A673 (cell line): ENCODE results near the gene CELSR1. TPM values are rescaled to one million over a fixed set of nuclear protein-coding genes. Genes with fewer than 3 reads are reported as not detected.

ENCODE experiments used
- BruUV-seq: library from RNA; stranded (reverse); fragments of 400-500 nt; replicated peaks from 2 replicates; lab custom pipeline; 2021; lab: Mats Ljungman, UMichigan
- CTCF ChIA-PET: fragments of 300-600 bp; sonication (Branson Sonifier 250); formaldehyde crosslinking; loops from one replicate; lab custom pipeline; 2022; ENCODE audit warnings: antibody characterized with exemption; lab: Charles Lee
- POLR2A ChIA-PET: fragments of 300-600 bp; sonication (Branson Sonifier 250); formaldehyde crosslinking; loops from one replicate; lab custom pipeline; 2022; ENCODE audit warnings: antibody characterized with exemption; ENCODE audit not compliant: low non-redundant PET; lab: Charles Lee
- DNase-seq: peaks from one replicate; pipeline ENCODE4 v3.0.0-alpha.2; 2015; ENCODE audit warnings: low spot score
- H3K27ac ChIP-seq: fragments of 200-600 bp; sonication (generic); 2 replicates; pipeline ENCODE4 v1.5.1; 2016; ENCODE audit warnings: mixed run types, low read depth, mild to moderate bottlenecking, mixed read lengths, antibody characterized with exemption, low read length; ENCODE audit not compliant: poor library complexity, severe bottlenecking
- H3K27me3 ChIP-seq: fragments of 200-600 bp; sonication (generic); replicated peaks from 2 replicates; pipeline ENCODE4 v1.6.1; 2017; ENCODE audit warnings: mixed run types, low read depth, mild to moderate bottlenecking, mixed read lengths, antibody characterized with exemption, low read length; ENCODE audit not compliant: insufficient read depth, poor library complexity
- H3K36me3 ChIP-seq: fragments of 200-600 bp; sonication (generic); 2 replicates; pipeline ENCODE4 v1.6.1; 2016; ENCODE audit warnings: mixed run types, mild to moderate bottlenecking, mixed read lengths, antibody characterized with exemption, low read length; ENCODE audit not compliant: insufficient read depth, poor library complexity, severe bottlenecking
- H3K4me1 ChIP-seq: fragments of 200-600 bp; sonication (generic); 2 replicates; pipeline ENCODE4 v1.6.1; 2017; ENCODE audit warnings: mixed run types, mild to moderate bottlenecking, mixed read lengths, antibody characterized with exemption, low read length; ENCODE audit not compliant: insufficient read depth, poor library complexity, severe bottlenecking
- H3K4me3 ChIP-seq: fragments of 200-600 bp; sonication (generic); 2 replicates; pipeline ENCODE4 v1.5.1; 2016; ENCODE audit warnings: low read depth, mixed run types, mild to moderate bottlenecking, mixed read lengths, low read length; ENCODE audit not compliant: poor library complexity, severe bottlenecking
- H3K9me3 ChIP-seq: fragments of 200-600 bp; sonication (generic); 2 replicates; pipeline ENCODE4 v1.6.1; 2016; ENCODE audit warnings: mixed run types, low read depth, mild to moderate bottlenecking, mixed read lengths, antibody characterized with exemption, low read length; ENCODE audit not compliant: poor library complexity, severe bottlenecking
- CTCF ChIP-seq: fragments of 300-800, 200-600 bp; sonication (generic); conservative IDR thresholded peaks from 2 replicates; pipeline ENCODE4 v1.5.1; 2017; ENCODE audit warnings: low read depth, mild to moderate bottlenecking, antibody characterized with exemption, low read length, moderate library complexity, mixed read lengths
- EZH2 ChIP-seq: fragments of 200-600 bp; sonication (generic); IDR thresholded peaks from 2 replicates; pipeline ENCODE4 v1.6.1; 2017; ENCODE audit warnings: borderline replicate concordance, low read depth, mild to moderate bottlenecking, mixed read lengths, antibody characterized with exemption, low read length; ENCODE audit not compliant: poor library complexity, severe bottlenecking
- intact Hi-C: fragments of 100-400 bp; cut with micrococcal nuclease; formaldehyde crosslinking; loops from one replicate; pipeline ENCODE4 v1.10.0; 2022; ENCODE audit not compliant: unreplicated experiment
- total RNA-seq: library from RNA; stranded (reverse); gene quantifications from 2 replicates; pipeline ENCODE4 v1.2.3, GENCODE V29; 2021

The CELSR1 gene
- total RNA-seq, 1 experiment from 2014 or later: 2.3 TPM

- H3K27me3 ChIP-seq: no peaks in the 10 kb centered on the region
- no TSS peak for BruUV-seq
- H3K27ac ChIP-seq: no peak overlapping the region
- ChIA-PET CTCF (no interaction called here), POLR2A (no interaction called here)
- no peak overlapping the region for H3K4me3 ChIP-seq
- H3K9me3 ChIP-seq: no peaks in the 10 kb centered on the region
- no peaks in the 10 kb centered on the region for H3K36me3 ChIP-seq
- TF ChIP-seq CTCF (no peak), EZH2 (no peak)
- intact Hi-C loops: no loop called here
- DNase-seq: no peak
- no peaks in the 10 kb centered on the region for H3K4me1 ChIP-seq
Observed at GRCh38 chr22:46416520-46416871, 120.9 kb downstream of the CELSR1 start.

GRCh38 chr22:46415776-46416519 is 121.5 kb downstream of the CELSR1 start:
- Histone ChIP-seq H3K4me3 (no peak overlapping the region), H3K27ac (no peak overlapping the region), H3K4me1 (no peaks in the 10 kb centered on the region), H3K36me3 (no peaks in the 10 kb centered on the region), H3K9me3 (no peaks in the 10 kb centered on the region), H3K27me3 (no peaks in the 10 kb centered on the region)
- ChIA-PET CTCF (no interaction called here), POLR2A (no interaction called here)
- intact Hi-C loops: no loop called here
- TF ChIP-seq CTCF: no peak
- no peak for TF ChIP-seq EZH2
- BruUV-seq: no TSS peak
- no peak for DNase-seq

- no peak overlapping the region for H3K4me3 ChIP-seq
- H3K9me3 ChIP-seq: no peaks in the 10 kb centered on the region
- no peaks in the 10 kb centered on the region for H3K4me1 ChIP-seq
- intact Hi-C loops: no loop called here
- no peaks in the 10 kb centered on the region for H3K27me3 ChIP-seq
- TF ChIP-seq EZH2: no peak
- TF ChIP-seq CTCF: no peak
- ChIA-PET CTCF (no interaction called here), POLR2A (no interaction called here)
- BruUV-seq: no TSS peak
- no peak for DNase-seq
- no peaks in the 10 kb centered on the region for H3K36me3 ChIP-seq
- H3K27ac ChIP-seq: no peak overlapping the region
Observed at GRCh38 chr22:46414704-46415103, 122.7 kb downstream of the CELSR1 start.
